Measurements from ENCODE around the gene CKAP5. TPM values are rescaled to one million over a fixed set of nuclear protein-coding genes. Genes with fewer than 3 reads are reported as not detected.

CKAP5 gene
- total RNA-seq, 1 donor from 2014 or later, result 101 TPM

DNA sequence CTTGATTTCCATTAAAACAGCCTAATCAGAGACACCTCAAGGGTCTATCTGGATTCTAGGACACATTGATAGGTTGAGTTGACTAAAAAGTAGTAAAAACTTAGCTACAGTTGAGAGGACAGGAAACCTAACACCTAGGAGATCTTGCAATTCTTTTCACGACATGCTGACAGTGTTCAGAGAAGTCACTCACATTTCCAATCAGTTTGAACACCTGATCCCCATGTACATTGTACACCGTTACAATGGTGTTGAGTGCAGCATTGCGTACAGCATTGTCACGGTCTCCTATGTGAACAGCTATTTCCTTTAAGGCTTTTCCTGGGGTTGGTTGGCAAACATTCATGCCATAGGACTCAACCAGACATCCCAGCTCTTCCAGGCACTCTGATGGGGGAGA, 84.3 kb downstream of the CKAP5 start:
- peaks cover 50% of the 10 kb centered on the region for H3K36me3 Mint-ChIP-seq (ENCODE audit: unreplicated experiment)
- H3K9me3 Mint-ChIP-seq (ENCODE audit: unreplicated experiment), result no peaks in the 10 kb centered on the region
- H3K4me1 Mint-ChIP-seq (ENCODE audit: unreplicated experiment), result no peaks in the 10 kb centered on the region
- no peak overlapping the region for H3K4me3 Mint-ChIP-seq (ENCODE audit: unreplicated experiment)
- no peak for DNase-seq (ENCODE audit: extremely low spot score, unreplicated experiment)
- TF ChIP-seq, protein P1, sequence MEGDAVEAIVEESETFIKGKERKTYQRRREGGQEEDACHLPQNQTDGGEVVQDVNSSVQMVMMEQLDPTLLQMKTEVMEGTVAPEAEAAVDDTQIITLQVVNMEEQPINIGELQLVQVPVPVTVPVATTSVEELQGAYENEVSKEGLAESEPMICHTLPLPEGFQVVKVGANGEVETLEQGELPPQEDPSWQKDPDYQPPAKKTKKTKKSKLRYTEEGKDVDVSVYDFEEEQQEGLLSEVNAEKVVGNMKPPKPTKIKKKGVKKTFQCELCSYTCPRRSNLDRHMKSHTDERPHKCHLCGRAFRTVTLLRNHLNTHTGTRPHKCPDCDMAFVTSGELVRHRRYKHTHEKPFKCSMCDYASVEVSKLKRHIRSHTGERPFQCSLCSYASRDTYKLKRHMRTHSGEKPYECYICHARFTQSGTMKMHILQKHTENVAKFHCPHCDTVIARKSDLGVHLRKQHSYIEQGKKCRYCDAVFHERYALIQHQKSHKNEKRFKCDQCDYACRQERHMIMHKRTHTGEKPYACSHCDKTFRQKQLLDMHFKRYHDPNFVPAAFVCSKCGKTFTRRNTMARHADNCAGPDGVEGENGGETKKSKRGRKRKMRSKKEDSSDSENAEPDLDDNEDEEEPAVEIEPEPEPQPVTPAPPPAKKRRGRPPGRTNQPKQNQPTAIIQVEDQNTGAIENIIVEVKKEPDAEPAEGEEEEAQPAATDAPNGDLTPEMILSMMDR (IDR thresholded peaks at IDR 0.05), result no peak
- no peak overlapping the region for H3K27ac Mint-ChIP-seq (ENCODE audit: unreplicated experiment)
- no peaks in the 10 kb centered on the region for H3K27me3 Mint-ChIP-seq (ENCODE audit: unreplicated experiment)

DNA sequence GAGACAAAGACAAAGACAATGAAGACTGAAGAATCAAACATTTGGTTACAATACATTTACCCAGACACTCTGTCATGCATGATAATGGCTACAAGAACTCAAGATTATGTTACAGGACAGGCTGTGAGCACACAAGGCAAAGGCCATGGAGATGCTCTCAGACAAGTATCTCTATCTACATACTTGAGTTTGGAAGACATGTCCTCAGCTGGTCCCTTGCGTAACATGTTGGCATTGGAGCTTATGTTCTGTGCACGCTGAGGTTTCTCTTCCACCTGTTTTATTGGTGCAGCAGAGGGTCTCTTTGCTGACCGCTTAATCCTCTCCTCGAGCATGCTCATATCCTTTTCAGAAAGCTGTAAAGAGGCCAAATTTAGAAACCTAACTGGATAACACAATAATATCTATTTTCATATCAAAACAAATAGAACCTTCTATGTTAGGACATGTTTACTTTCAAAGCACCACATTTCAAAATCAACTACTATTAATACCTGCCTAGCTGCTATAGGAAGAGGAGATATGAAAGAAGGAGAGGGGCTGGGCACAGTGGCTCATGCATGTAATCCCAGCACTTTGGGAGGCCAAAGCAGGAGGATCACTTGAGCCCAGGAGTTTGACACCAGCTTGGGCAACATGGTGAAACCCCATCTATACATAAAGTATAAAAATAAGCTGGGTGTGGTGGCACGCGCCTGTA, 85.5 kb downstream of the CKAP5 start:
- Mint-ChIP-seq H3K4me1 (ENCODE audit: unreplicated experiment) (no peaks in the 10 kb centered on the region), H3K27me3 (ENCODE audit: unreplicated experiment) (no peaks in the 10 kb centered on the region), H3K36me3 (ENCODE audit: unreplicated experiment) (peaks cover 54% of the 10 kb centered on the region), H3K4me3 (ENCODE audit: unreplicated experiment) (no peak overlapping the region), H3K27ac (ENCODE audit: unreplicated experiment) (no peak overlapping the region), H3K9me3 (ENCODE audit: unreplicated experiment) (no peaks in the 10 kb centered on the region)
- no peak for DNase-seq (ENCODE audit: extremely low spot score, unreplicated experiment)
- TF ChIP-seq, protein P1 (IDR thresholded peaks at IDR 0.05), result no peak

DNA sequence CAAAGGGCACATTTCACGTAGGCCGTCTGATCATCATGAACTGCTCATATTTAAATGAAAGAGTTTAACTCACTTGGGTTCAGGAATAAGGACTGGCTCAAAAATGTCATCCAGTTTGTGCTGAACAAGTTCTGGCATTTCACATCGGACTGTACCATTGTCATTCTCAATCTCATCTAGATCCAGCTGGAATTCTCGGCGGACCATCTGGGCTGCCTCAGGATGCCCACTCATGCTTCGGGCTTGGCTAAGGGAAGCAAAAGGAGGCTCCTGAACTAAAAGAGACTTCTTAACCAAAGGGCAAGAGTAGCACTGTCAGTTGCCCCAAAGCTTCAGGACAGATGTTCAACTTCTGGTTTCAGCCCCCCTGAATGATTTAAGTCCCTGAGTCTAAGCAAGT, 86.9 kb downstream of the CKAP5 start:
- no peak overlapping the region for H3K4me3 Mint-ChIP-seq (ENCODE audit: unreplicated experiment)
- no peaks in the 10 kb centered on the region for H3K27me3 Mint-ChIP-seq (ENCODE audit: unreplicated experiment)
- no peaks in the 10 kb centered on the region for H3K4me1 Mint-ChIP-seq (ENCODE audit: unreplicated experiment)
- H3K9me3 Mint-ChIP-seq (ENCODE audit: unreplicated experiment), result no peaks in the 10 kb centered on the region
- no peak overlapping the region for H3K27ac Mint-ChIP-seq (ENCODE audit: unreplicated experiment)
- no peak for DNase-seq (ENCODE audit: extremely low spot score, unreplicated experiment)
- H3K36me3 Mint-ChIP-seq (ENCODE audit: unreplicated experiment), result peaks cover 59% of the 10 kb centered on the region
- TF ChIP-seq, protein P1 (IDR thresholded peaks at IDR 0.05), result no peak

DNA sequence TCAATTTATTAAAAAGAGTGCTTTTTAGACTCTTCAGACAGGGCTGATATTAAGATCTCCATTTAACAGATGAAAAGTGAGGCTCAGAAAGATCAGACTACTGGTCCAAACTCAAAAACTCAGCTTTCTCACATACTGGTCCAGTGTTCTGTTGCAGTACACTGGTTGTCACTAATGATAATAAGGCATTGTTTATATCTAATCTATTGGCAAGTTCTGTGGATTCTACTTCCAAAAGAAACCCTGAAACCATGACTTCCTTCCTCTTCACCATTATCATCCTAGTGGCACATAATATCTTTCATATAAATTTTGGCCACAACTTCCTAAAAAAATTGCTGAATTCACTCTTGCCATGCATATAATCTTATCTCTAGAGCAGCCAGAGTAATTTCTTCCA, 90.1 kb downstream of the CKAP5 start:
- Mint-ChIP-seq H3K4me1 (ENCODE audit: unreplicated experiment) (no peaks in the 10 kb centered on the region), H3K9me3 (ENCODE audit: unreplicated experiment) (no peaks in the 10 kb centered on the region), H3K36me3 (ENCODE audit: unreplicated experiment) (peaks cover 54% of the 10 kb centered on the region), H3K4me3 (ENCODE audit: unreplicated experiment) (no peak overlapping the region), H3K27me3 (ENCODE audit: unreplicated experiment) (no peaks in the 10 kb centered on the region), H3K27ac (ENCODE audit: unreplicated experiment) (no peak overlapping the region)
- TF ChIP-seq, protein P1 (IDR thresholded peaks at IDR 0.05), result no peak
- no peak for DNase-seq (ENCODE audit: extremely low spot score, unreplicated experiment)

DNA sequence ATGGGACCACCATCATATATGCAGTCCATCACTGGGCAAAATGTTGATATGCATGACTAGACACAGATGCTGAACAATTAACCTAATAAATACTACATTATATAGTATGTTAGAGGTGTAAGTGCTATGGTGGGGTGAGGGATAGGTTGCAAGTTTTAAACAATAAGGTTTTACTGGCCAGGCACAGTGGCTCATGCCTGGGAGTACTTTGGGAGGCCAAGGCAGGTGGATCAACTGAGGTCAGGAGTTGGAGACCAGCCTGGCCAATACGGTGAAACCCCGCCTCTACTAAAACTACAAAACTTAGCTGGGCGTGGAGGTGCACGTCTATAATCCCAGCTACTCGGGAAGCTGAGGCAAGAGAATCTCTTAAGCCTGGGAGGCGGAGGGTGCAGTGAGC, 98.9 kb downstream of the CKAP5 start:
- H3K27me3 Mint-ChIP-seq (ENCODE audit: unreplicated experiment), result no peaks in the 10 kb centered on the region
- DNase-seq (ENCODE audit: extremely low spot score, unreplicated experiment), result no peak
- H3K36me3 Mint-ChIP-seq (ENCODE audit: unreplicated experiment), result peaks cover 53% of the 10 kb centered on the region
- H3K27ac Mint-ChIP-seq (ENCODE audit: unreplicated experiment), result no peak overlapping the region
- H3K4me1 Mint-ChIP-seq (ENCODE audit: unreplicated experiment), result peaks cover 1% of the 10 kb centered on the region
- TF ChIP-seq, protein P1 (IDR thresholded peaks at IDR 0.05), result no peak
- no peaks in the 10 kb centered on the region for H3K9me3 Mint-ChIP-seq (ENCODE audit: unreplicated experiment)
- H3K4me3 Mint-ChIP-seq (ENCODE audit: unreplicated experiment), result no peak overlapping the region
